Measurements from ENCODE around the gene STX12. TPM values are rescaled to one million over a fixed set of nuclear protein-coding genes. Genes with fewer than 3 reads are reported as not detected.

STX12 gene
- total RNA-seq, 1 experiment from 2014 or later: 9.9 TPM

GRCh38 chr1:27726173-27727044 is 46.6 kb upstream of the STX12 start:
- H3K27ac ChIP-seq (ENCODE audit: insufficient read length, low read depth, low read length): no peak overlapping the region
- H3K4me2 ChIP-seq (ENCODE audit: insufficient read depth, insufficient read length, low read length): peak overlapping the region; percentile 95
- Mint-ChIP-seq H3K27ac (no peak overlapping the region), H3K36me3 (ENCODE audit: insufficient read depth in 1 of 3, low read depth in 3 of 3) (peaks cover 1 to 18% (median 15%) of the 10 kb centered on the region in 3 experiments; a peak in 6 of 7 replicates), H3K4me3 (peak overlapping the region; percentile 81 to 87), H3K27me3 (ENCODE audit: low read depth) (peaks cover 8% of the 10 kb centered on the region), H3K9me3 (no peaks in the 10 kb centered on the region; a peak in 1 of 5 replicates), H3K4me1 (peaks cover 9 to 12% of the 10 kb centered on the region in 2 experiments)
- no peaks in the 10 kb centered on the region for H3K79me2 ChIP-seq (ENCODE audit: insufficient read depth, low read length)
- H2BK20ac ChIP-seq (ENCODE audit: low read depth, low read length, poor library complexity, severe bottlenecking): no peak overlapping the region
- no peak overlapping the region for H2BK15ac ChIP-seq (ENCODE audit: low read depth, low read length)
- H2AK5ac ChIP-seq (ENCODE audit: insufficient read length, low read length): no peak overlapping the region
- peak; percentile 72 for DNase-seq
- no peak overlapping the region for H2BK5ac ChIP-seq (ENCODE audit: insufficient read length, low read length)
- no peaks in the 10 kb centered on the region for H3K27me3 ChIP-seq (ENCODE audit: insufficient read depth, low read length)
- H3K18ac ChIP-seq (ENCODE audit: insufficient read length, low read depth, low read length): no peak overlapping the region
- H4K20me1 ChIP-seq (ENCODE audit: control insufficient read depth, insufficient read depth, insufficient read length): no peaks in the 10 kb centered on the region
- TF ChIP-seq CTCF (conservative IDR thresholded peaks at IDR 0.05): no peak
- no peak overlapping the region for H4K5ac ChIP-seq (ENCODE audit: insufficient read length, low read depth, low read length)
- H3K14ac ChIP-seq (ENCODE audit: insufficient read depth, low read length): peak overlapping the region; percentile 45
- no peak overlapping the region for H3K56ac ChIP-seq (ENCODE audit: insufficient read length, low read depth, low read length)
- H3K9ac ChIP-seq (ENCODE audit: extremely low read depth, insufficient read length, low read length): peak overlapping the region; percentile 70
- no peaks in the 10 kb centered on the region for H3K79me1 ChIP-seq (ENCODE audit: insufficient read depth, low read depth, low read length, poor library complexity, severe bottlenecking)
- H3K23me2 ChIP-seq (ENCODE audit: insufficient read length, low read depth, low read length, poor library complexity, severe bottlenecking): peaks cover 6% of the 10 kb centered on the region
- H3K9me3 ChIP-seq (ENCODE audit: control insufficient read depth, low read depth, low read length): no peaks in the 10 kb centered on the region
- no peak overlapping the region for H2BK120ac ChIP-seq (ENCODE audit: low read depth, low read length, poor library complexity, severe bottlenecking)
- no CpG with 5 or more reads among the region's 46 CpGs for WGBS (ENCODE audit: extremely low coverage, insufficient read length, low lambda C conversion rate)
- H3K23ac ChIP-seq (ENCODE audit: insufficient read length, low read depth, low read length): no peak overlapping the region
- peak overlapping the region; percentile 11 for H2AFZ ChIP-seq (ENCODE audit: low read length)
- no peak overlapping the region for H3K4ac ChIP-seq (ENCODE audit: low read depth, low read length)
- H3T11ph ChIP-seq (ENCODE audit: low read length): no peak overlapping the region
- no peaks in the 10 kb centered on the region for H3K4me1 ChIP-seq (ENCODE audit: insufficient read depth, low read length)
- H4K91ac ChIP-seq (ENCODE audit: insufficient read length, low read depth, low read length): no peak overlapping the region
- no peak overlapping the region for H2BK12ac ChIP-seq (ENCODE audit: insufficient read length, low read depth, low read length)
- no peak overlapping the region for H4K8ac ChIP-seq (replicated peaks; ENCODE audit: insufficient read length, low read depth, low read length)
